ENCODE results near the gene LRRC37A3. TPM values are rescaled to one million over a fixed set of nuclear protein-coding genes. Genes with fewer than 3 reads are reported as not detected.
"Not testable (repeated sequence)": the region's sequence is repeated elsewhere in the genome, so short reads cannot be mapped to it uniquely, and the experiment has no call there.

Gene LRRC37A3
- total RNA-seq, 1 experiment from 2014 or later: 9.6 TPM

DNA sequence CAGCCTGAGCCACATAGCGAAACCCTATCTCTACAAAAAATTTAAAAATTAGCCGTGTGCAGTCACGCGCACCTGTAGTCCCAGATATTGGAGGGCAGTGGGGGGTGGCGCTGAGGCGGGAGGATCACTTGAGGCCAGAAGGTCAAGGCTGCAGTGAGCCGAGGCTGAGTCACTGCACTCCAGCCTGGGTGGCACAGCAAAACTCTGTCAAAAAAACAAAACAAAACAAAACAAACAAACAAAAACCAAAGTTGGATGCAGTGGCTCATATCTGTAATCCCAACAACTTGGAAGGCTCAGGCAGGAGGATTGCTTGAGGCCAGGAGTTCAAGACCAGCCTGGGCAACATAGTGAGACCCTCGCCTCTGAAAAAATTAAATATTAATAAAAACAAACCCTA is 75.4 kb downstream of the LRRC37A3 start:
- in situ Hi-C loops (cut with HindIII; ENCODE audit: low pct_unique_long_range_greater_than_20kb, low sequenced_read_pairs): not testable (repeated sequence)
- peak; percentile 50 for DNase-seq (ENCODE audit: low read depth)

DNA sequence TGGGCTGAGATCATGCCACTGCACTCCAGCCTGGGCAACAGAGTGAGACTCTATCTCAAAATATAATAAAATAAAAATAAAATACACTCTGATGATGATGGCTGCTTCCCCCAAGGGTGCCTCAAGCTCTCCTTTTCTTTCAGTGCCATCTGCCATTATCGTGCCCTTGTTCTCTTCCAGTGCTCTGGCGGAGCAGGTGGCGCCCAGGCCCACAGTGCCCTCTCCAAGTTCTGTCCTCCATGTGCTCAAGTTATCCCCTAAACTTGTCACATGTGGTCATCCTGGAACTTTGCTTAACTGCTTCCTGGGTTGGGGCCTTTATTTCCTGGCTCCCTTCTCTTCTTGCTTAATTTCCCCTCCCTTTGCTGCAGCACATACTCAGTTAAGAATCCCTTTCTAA is 76.4 kb downstream of the LRRC37A3 start:
- DNase-seq (ENCODE audit: low read depth); in situ Hi-C loops (cut with HindIII; ENCODE audit: low pct_unique_long_range_greater_than_20kb, low sequenced_read_pairs): not testable (repeated sequence)

DNA sequence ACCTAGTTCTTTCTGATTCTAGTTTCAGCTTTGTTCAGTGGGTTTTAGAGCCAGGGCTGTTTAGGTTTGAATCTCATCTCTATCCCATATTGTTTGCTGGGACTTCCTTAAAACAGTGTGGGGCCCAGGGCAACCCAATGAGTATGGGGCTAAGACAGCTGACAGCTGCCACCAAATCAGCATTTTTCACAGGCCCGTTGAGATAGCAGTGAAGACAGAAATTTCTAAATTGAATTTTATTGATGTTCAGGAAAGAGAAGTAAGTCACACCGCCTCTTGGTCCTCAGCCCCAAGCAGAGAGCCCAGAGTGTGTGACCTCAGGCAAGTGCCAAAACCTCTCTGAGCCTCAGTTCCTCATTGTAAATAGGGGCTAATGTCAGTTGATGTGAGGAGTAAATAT is 78.3 kb downstream of the LRRC37A3 start:
- in situ Hi-C loops (cut with HindIII; ENCODE audit: low pct_unique_long_range_greater_than_20kb, low sequenced_read_pairs); DNase-seq (ENCODE audit: low read depth): not testable (repeated sequence)

DNA sequence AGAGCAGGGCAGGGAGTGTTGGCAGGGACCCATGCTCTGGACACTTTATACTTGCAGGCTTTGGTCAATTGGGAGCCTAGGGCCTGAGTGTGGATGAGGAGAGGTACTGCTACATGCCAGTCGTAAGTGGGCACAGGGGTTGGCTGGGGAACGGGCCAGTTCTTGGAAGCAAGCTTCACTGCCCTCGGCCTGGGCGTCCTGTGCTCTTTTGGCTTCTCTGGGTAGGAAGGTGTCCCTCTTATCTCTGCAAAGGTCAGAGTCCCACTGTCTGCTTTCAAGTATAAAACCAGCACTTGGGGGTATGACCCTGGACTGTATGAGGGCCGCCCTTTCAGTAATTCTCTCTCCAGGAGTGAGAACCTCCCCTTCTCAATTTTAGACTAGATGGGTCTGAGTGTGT is 80.8 kb downstream of the LRRC37A3 start:
- DNase-seq (ENCODE audit: low read depth); in situ Hi-C loops (cut with HindIII; ENCODE audit: low pct_unique_long_range_greater_than_20kb, low sequenced_read_pairs): not testable (repeated sequence)

DNA sequence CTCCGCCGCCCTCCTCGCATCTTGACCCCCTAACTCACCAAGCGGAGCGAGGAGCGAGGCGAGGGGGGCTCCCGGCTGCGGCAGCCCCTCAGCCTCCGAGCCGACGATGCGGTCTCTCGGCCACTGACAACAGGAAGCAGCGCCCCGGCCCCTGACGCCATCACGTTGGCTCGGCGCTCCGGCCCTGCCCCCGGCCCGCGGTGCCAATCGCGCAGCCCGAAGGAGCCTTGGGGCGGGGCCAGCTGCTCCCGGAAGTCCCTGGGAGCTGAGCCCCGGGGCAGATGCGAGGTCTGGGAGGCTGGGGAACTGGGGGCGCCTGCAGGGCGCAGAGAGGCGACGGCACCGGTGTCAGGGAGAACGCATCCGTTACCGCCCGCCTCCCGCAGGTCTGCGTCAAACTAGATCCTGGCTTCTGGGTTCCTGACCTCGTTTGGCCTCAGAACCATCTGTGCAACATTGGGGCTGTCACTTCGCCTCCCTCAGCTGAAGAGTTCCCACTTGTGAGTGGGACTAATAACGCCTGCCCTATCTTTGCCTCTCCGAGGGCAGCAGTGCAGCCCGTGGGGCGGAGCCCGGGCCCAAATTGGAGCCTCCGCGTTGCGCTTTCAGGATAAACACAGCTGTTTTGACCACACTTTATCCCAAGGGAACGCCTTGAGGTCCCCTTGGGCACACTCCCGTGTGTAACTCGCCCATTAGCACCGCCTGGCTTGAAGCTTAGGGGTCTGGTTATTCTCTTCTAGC is 82.1 kb downstream of the LRRC37A3 start:
- in situ Hi-C loops (cut with HindIII; ENCODE audit: low pct_unique_long_range_greater_than_20kb, low sequenced_read_pairs): not testable (repeated sequence)
- peak; percentile 69 for DNase-seq (ENCODE audit: low read depth)

DNA sequence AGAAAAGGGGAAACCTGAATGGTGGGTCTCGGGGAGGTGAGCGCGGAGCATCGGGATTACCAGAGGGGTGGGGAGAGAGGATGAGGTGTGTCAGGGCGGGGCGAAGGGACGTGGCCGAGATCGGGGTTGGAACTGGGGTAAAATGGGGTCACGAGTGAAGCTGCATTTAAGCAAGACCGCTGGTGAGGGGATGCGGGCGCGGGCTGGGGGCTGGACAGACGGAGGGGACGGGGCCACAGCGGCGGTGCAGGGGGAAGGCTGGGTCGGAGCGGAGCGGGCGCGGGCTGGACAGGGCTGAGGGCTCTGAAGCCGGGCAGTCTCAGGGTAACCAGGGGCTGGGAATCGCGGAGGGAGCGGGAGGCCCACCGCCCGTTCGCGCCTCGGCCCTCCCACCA is 82.7 kb downstream of the LRRC37A3 start:
- DNase-seq (ENCODE audit: low read depth); in situ Hi-C loops (cut with HindIII; ENCODE audit: low pct_unique_long_range_greater_than_20kb, low sequenced_read_pairs): not testable (repeated sequence)

DNA sequence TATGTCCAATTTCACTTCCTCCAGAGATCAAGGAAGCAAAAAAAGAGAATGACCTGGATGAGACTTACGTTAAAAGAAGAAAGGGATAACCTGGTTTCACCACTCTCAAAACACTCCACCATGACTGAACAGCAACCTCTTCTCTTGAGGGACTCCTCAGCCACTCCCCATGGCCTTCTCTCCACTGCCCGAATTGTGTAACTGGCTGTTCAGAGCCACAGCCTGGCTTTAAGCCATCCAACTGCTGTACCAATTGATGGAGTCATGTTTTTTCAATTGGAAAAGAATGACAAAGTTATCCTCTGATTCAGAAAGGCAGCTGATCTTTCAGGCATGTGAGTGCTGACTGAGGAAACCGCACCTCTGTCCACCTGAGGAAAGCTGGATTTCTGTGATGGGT is 85.2 kb downstream of the LRRC37A3 start:
- in situ Hi-C loops (cut with HindIII; ENCODE audit: low pct_unique_long_range_greater_than_20kb, low sequenced_read_pairs): not testable (repeated sequence)
- peak; percentile 30 for DNase-seq (ENCODE audit: low read depth)

DNA sequence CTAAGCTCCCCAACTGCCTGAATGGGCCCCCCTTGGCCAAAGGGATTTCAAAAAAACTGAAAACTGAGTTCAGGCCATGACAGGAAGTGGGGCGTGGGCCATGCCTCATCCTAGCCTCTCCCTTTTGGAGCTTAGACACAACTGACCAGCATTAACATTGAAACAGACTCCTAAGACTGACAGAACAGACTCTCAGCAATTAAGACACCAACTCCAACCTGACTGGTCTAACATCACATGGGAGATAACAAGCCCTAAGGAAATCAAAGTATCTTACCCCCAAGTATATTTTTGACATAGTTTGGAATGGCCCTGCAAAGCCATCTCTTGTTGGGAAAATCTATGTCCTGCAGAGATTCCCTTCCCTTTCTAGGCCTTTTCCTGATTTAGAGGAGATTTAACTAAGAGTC is 88.6 kb downstream of the LRRC37A3 start:
- DNase-seq (ENCODE audit: low read depth); in situ Hi-C loops (cut with HindIII; ENCODE audit: low pct_unique_long_range_greater_than_20kb, low sequenced_read_pairs): not testable (repeated sequence)

DNA sequence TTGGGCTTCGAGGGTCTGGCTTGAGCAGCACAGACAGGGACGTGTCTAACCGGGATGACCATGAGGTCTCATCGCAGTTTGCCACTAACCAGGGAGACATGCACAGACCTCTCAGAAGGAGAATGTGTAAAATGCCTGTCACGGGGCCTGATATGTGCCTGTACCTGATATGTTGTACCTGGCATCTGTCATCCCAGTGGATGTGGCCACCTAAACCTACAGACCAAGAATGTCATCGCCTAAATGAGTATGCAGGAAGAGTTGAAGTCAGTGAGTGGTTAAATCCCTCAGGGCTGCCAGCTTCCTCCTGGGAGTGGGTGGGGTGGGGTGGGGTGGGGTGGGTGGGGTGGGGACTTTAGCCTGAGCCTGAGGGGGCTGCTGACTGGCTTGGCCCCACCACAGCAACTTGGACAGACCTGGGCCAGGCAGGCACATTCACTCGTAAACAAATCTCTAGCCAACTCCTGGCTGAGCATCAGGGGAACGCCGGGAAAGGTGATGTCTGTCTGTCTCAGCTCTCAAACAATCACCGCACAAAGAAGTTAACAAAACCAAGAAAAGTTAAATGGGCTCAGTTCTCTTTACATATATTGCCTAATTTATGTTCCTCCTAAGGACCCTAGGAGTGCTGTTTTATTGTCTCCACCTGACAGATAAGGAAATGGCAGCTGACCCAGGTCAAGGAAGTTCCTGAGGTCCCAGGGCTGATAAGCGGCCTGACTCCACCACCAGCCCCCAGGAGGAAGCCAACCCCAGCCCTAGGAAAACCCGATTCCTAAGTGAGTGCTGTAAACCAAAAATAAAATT is 89.3 kb downstream of the LRRC37A3 start:
- DNase-seq (ENCODE audit: low read depth); in situ Hi-C loops (cut with HindIII; ENCODE audit: low pct_unique_long_range_greater_than_20kb, low sequenced_read_pairs): not testable (repeated sequence)

DNA sequence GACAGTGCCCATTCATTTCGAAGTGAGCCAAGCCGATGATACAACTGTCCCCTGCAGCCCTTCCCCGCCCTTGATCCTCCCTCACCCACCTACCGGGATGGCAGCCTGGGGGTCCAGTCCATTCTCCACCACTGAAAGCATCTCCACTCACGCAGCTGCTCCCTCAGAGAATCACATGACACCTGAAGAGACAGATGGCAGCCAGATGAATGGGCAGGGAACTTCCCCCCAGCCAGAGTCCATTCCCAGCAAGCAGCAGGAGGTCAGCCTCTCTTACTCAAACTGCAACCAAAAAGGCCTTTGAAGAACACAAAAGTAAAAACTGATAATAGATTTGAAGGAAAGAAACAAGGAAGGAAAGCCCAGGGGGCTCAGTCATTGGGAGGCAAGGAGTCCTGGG is 90.2 kb downstream of the LRRC37A3 start:
- DNase-seq (ENCODE audit: low read depth); in situ Hi-C loops (cut with HindIII; ENCODE audit: low pct_unique_long_range_greater_than_20kb, low sequenced_read_pairs): not testable (repeated sequence)

DNA sequence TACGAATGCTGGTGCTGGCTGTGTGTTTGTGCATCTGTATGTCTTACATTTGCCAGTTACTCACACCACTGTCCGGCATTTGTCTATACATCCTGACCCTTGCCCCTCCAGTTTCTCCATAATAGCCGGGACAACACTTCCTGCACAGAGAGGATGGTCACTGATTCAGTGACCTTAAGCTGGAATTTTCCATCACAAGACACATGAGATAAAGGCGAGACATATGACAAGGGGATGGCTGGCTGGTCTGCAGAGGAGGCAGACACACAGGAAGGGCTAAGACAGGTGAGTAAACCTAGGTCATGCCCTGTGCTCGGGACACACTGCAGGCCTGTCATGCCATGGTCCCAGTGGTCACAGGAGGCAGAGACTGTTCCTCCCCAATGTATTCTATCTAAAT is 100.4 kb downstream of the LRRC37A3 start:
- in situ Hi-C loops (cut with HindIII; ENCODE audit: low pct_unique_long_range_greater_than_20kb, low sequenced_read_pairs); DNase-seq (ENCODE audit: low read depth): not testable (repeated sequence)

DNA sequence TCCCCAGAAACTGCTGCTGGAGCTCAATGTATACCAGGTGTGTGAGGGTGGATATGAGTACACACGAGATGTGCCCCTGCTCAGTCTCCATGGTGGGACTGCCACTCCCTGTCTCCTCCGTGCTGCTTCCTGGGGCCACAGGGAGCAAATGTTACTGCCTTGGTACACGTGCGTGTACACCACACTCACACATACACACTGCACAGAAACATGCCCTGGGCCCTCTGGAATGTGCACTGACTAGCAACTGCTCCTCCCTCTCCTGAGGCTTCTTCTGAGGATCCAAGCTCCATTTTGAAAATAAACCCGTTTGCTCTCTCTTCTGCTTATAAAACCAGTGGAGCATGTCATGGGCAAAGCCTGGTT is 103.5 kb downstream of the LRRC37A3 start:
- DNase-seq (ENCODE audit: low read depth); in situ Hi-C loops (cut with HindIII; ENCODE audit: low pct_unique_long_range_greater_than_20kb, low sequenced_read_pairs): not testable (repeated sequence)

DNA sequence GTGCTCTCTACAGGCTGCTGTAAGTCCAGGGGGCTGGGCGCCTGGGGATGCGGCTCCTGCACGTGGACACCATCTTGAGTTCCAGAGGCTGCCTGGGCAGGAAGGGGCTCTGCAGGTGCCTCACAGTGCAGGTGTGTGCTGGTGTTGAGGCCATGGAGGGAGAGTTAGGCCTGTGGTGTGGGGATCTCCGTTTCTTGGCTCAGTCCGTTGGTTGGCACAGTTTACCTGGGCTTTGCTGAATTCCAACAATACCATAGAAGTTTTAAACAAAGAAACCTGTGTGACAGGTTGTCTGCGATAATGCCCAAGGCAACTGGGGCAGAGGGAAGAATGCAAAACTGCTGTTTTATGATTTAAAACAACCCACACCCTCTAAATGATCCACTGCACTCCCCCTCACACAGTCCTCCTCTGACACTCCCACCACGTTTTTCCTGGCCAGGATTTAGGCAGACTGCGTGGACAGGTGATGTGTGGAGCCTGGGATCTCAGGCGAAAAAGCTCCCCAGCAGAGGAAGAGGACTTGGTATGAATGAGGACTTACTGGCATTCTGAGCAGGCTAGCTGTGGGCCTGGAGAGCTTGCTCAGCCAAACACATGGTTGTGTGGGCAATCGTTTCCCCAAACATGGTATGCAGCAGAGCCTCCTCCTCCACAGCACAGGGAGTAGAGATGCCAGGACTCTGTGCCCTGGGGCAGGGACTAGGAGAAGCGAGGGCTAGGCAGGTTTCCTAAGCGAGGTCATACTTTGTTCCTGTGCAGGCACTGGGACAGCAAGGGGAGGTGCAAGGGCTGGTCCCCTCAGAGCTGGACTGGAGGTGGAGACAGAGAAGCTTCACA is 104.1 kb downstream of the LRRC37A3 start:
- peak; percentile 23 for DNase-seq (ENCODE audit: low read depth)
- in situ Hi-C loops (cut with HindIII; ENCODE audit: low pct_unique_long_range_greater_than_20kb, low sequenced_read_pairs): not testable (repeated sequence)

DNA sequence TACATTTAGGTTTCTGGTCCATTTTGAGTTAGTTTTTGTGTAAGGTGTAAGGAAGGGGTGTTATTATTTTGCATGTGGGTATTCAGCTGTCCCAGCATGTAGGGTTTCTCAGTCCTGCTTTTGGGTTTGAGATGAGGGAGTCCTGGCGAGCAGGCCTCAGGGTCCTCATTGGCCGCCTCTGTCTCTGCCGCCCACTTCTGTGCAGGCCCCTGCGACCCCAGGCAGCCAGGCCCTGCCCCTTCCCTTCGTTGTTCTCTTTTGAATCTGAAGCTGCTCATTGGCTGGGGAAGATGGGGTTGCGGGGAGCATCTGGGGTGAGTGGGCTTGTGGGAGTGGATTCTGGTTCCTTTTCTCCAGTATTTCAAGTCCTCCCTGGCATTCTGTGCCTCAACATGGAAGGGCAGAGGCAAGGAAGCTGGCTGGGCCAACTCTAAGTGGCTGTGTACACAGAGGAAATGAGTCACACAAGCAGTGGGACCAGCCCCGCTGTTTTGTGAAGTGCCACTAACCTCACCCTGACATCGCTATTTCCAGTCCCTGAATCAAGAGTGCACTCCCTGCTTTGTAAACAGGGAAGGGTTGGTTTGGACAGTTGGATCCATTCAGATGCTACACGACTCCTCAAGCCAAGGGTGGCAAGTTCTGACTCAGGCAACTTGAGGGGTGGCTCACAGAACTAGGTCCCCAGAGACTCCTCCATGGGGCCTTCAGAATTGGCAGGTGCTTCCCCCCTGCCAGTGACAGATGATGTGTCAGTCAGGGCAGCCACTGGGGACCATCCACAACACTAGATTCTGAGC is 110.9 kb downstream of the LRRC37A3 start:
- in situ Hi-C loops (cut with HindIII; ENCODE audit: low pct_unique_long_range_greater_than_20kb, low sequenced_read_pairs): not testable (repeated sequence)
- DNase-seq (ENCODE audit: low read depth): peak; percentile 64
